MM.1S (cell line): ENCODE measurements around the gene SEMA4D.

Experiments
- EZH2 ChIP-seq: fragments of 300-600 bp; sonication (generic); optimal IDR thresholded peaks from 2 replicates; pipeline ENCODE3; 2017; ENCODE audit warnings: low read depth, mild to moderate bottlenecking, antibody characterized with exemption, low read length, mixed read lengths
- TF ChIP-seq, protein P1 (sequence below): fragments of 300-600 bp; sonication (generic); IDR thresholded peaks from 2 replicates; pipeline ENCODE4 v1.5.1; 2016; ENCODE audit warnings: antibody characterized with exemption, low read length, mixed read lengths

DNA sequence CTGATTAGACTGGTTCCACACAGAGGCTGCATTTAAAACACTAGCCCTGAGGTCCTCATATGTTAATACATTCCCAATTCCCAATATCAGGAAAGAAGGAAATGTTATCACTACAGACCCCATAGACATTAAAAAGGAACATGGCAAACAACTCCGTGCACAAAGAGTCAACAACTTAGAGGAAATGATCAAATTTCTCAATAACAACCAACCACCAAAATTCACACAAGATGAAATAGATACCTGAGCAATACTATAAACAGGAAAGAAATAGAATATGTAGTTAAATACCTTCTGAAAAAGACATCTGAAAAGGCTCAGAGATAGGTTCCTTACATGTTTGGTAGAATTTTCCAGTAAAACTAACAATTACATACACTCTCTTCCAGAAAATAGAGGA lies 28.9 kb downstream of the SEMA4D start:
- no peak for TF ChIP-seq EZH2
- TF ChIP-seq, protein P1, sequence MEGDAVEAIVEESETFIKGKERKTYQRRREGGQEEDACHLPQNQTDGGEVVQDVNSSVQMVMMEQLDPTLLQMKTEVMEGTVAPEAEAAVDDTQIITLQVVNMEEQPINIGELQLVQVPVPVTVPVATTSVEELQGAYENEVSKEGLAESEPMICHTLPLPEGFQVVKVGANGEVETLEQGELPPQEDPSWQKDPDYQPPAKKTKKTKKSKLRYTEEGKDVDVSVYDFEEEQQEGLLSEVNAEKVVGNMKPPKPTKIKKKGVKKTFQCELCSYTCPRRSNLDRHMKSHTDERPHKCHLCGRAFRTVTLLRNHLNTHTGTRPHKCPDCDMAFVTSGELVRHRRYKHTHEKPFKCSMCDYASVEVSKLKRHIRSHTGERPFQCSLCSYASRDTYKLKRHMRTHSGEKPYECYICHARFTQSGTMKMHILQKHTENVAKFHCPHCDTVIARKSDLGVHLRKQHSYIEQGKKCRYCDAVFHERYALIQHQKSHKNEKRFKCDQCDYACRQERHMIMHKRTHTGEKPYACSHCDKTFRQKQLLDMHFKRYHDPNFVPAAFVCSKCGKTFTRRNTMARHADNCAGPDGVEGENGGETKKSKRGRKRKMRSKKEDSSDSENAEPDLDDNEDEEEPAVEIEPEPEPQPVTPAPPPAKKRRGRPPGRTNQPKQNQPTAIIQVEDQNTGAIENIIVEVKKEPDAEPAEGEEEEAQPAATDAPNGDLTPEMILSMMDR, result no peak
